Measurements from ENCODE around the gene SH3GL1.

DNA sequence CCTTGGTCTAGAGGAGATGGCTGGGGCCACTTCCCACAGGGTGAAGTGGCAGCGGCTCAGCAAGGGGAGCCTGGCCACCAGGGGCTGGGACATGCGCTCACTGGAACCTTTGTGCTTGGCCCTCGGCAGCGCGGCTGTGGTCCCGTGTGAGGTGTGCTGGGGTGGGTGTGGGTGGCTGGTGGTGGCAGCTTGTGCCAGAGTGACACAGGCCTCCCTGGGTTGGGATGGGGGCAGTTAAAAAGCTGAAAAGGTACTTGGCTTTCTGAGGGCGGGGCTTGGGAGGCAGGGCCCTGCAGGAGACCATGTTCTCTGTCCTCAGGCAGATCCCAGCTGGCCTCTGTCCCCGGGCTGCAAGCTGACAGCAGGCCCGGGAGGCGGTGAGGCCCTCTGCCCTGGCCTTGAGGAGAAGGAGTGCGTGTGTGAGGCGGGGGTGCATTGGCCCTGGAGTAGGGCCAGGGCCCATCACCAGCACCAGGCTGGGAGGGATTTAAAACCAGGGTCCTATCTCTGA, 39.7 kb downstream of the SH3GL1 start:
- TF ChIP-seq POLR2AphosphoS5 (IDR thresholded peaks at IDR 0.05) (no peak), CTCF (IDR thresholded peaks at IDR 0.05) (no peak)

Measured in gastroesophageal sphincter (tissue), 3 donors.